ENCODE data around the gene ZNF396.

Gene ZNF396

GRCh38 chr18:35383136-35383535 is 6.0 kb upstream of the ZNF396 start:
- FAIRE-seq (no peak), DNase-seq (ENCODE audit: low spot score) (no peak)

- no peak for FAIRE-seq
These were observed 2.3 kb upstream of the ZNF396 start for GRCh38 chr18:35379421-35379820.

DNA sequence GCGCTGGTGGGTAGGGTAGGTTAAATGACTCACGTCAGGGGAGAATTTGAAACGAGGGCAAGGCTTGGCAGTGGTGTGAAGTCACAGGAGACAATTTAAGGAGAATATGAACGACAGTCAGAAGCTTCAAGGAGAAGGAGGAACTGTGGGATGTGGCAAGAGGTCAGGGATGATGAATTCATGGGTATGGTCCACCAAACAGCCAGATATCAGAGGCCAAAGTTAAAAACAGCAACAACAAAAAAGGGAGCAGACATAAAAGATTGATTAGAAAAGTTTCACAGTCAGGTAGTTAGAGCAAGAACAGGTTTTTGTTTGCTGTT is 1.4 kb upstream of the ZNF396 start:
- no peak for DNase-seq (ENCODE audit: low spot score)
- no peak for FAIRE-seq

More at GRCh38 chr18:35379421-35379820, 2.3 kb upstream of the ZNF396 start:
- no peak for DNase-seq (ENCODE audit: low spot score)

DNA sequence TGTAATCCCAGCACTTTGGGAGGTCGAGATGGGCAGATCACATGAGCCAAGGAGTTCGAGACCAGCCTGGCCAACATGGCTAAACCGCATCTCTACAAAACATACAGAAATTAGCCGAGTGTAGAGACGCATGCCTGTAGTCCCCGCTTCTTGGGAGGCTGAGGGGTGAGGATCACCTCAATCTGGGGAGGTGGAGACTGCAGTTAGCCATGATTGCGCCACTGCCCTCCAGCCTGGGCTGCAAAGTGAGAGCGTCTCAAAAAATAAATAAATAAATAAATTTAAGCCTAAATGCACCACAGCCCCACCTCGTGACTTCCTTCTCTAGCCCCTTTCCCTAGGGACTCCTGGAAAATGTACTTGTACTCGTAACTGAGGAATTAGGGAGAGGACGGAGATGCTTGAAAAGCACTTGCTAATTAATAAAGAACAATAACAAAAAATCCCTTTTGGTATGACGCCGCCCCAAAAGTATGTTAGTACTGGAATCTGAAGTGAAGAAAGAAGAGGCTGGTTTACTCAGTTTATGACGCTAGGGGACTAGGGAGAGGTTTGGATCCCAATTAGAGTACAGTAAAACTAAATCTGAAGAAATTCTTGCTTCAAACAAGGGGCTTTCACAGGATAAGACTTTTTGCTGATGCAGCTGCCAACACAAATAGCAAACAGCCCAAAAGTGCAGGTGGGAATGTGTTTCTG is 887 bp upstream of the ZNF396 start:
- FAIRE-seq (no peak), DNase-seq (ENCODE audit: low spot score) (no peak)

GRCh38 chr18:35376393-35376741 is 770 bp downstream of the ZNF396 start:
- DNase-seq (ENCODE audit: low spot score) = no peak
- no peak for FAIRE-seq

GRCh38 chr18:35374708-35375107 is 2.4 kb downstream of the ZNF396 start:
- no peak for FAIRE-seq
- DNase-seq (ENCODE audit: low spot score) = no peak

- FAIRE-seq (no peak), DNase-seq (ENCODE audit: low spot score) (no peak)
These were observed 5.5 kb downstream of the ZNF396 start for GRCh38 chr18:35371412-35372195.

- FAIRE-seq (no peak), DNase-seq (ENCODE audit: low spot score) (no peak)
These were observed 8.0 kb downstream of the ZNF396 start for GRCh38 chr18:35369126-35369525.

DNA sequence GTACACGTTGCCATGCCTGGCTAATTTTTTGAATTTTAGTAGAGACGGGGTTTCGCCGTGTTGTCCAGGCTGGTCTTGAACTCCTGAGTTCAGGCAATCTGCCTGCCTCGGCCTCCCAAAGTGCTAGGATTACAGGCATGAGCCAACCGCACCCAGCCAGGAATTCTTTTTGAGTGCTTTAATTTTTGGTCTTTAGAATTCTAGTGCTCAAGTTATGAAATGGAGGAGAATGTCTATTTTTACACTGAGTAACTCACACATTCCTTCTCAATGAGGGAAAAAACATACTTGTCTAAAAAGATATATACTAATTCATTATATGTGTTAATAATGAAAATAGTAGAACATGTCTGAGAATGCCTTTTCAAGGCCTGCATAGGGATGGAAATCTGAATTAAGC is 8.5 kb downstream of the ZNF396 start:
- DNase-seq (ENCODE audit: low spot score) = no peak
- FAIRE-seq = no peak

DNA sequence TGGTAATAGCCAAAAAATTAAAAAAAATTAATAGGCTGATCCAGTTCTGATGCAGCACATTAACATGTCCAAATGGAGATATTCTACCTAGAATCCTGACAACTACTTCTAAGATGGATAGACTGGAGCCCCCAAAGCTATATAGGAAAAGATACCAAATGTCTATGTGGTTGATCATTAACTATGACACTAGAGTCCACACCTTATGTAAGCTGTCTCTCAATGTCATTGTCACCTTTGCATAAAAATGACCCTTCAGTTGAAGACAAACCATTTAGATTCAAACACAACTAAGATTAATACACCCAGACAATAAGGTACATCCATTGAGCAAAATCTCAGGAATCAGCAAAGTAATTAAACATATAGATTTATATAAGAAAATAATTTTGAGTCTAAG is 14.6 kb downstream of the ZNF396 start:
- FAIRE-seq (no peak), DNase-seq (ENCODE audit: low spot score) (no peak)

- FAIRE-seq (no peak), DNase-seq (ENCODE audit: low spot score) (no peak)
These were observed 15.4 kb downstream of the ZNF396 start for GRCh38 chr18:35361570-35362321.

DNA sequence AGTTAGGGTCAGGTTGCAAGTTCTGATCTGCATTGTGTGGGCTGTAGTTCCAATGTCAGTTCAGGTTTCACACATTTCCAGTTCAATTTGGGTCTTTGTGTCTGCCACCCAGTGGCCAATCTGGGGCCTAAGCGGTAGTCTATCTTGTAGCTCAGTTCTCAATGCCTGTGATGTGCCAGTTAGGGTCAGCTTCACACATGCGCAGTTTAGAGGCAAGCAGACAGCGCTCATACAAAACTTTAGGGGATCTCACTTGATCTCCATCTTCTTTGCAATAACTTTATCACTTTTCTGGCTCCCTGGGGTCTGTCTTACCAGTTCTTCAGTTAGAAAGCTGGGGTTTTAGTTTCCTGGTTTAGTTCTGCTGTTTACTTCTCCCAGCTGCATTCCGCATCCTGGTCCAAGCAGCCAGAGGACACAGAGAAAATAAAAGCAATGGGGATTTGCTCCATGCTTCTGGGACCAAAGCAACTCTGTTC is 22.0 kb downstream of the ZNF396 start:
- peak; percentile 40 for DNase-seq (ENCODE audit: low spot score)
- FAIRE-seq = no peak

DNA sequence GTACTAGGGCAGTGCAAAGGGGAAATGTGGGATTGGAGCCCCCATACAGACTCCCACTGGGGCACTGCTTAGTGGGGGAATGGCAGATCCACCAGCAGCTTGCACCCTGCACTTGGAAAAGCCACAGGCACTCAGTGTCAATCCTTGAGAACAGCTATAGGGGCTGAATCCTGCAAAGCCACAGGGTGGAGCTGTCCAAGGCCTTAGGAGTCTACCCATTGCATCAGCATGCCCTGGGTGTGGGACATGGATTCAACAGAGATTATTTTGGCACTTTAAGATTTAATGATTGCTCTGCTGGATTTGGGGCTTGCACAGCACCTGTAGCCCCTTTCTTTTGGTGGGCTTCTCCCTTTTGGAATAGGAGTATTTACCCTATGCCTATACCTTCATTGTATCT is 24.4 kb downstream of the ZNF396 start:
- no peak for DNase-seq (ENCODE audit: low spot score)
- no peak for FAIRE-seq

GRCh38 chr18:35352283-35352682 is 24.9 kb downstream of the ZNF396 start:
- DNase-seq (ENCODE audit: low spot score) (no peak), FAIRE-seq (no peak)

GRCh38 chr18:35348001-35348400 is 29.1 kb downstream of the ZNF396 start:
- no peak for FAIRE-seq
- no peak for DNase-seq (ENCODE audit: low spot score)

DNA sequence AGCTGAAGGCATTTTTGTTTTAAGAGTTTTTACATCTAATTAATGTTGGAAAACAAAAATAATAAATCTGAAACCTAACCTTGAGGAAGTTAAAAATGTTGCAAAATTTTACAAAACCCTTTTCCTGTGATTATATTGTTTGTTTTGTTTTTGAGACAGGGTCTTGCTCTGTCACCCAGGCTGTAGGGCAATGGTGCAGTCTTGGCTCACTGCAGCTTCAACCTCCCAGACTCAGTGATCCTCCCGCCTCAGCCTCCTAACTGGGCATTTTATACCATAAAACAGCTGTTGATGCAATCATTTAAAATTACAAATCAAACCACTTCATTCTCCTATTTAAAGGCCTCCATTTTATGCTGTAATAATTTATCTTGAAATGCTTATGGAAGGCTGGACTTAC is 31.2 kb downstream of the ZNF396 start:
- no peak for FAIRE-seq
- no peak for DNase-seq (ENCODE audit: low spot score)

- FAIRE-seq = no peak
- no peak for DNase-seq (ENCODE audit: low spot score)
These were observed 31.6 kb downstream of the ZNF396 start for GRCh38 chr18:35345460-35345921.

- DNase-seq (ENCODE audit: low spot score) = no peak
- no peak for FAIRE-seq
These were observed 32.2 kb downstream of the ZNF396 start for GRCh38 chr18:35344736-35345459.

- FAIRE-seq = no peak
These were observed 33.0 kb downstream of the ZNF396 start, which contains the start of gene ZNF24 for GRCh38 chr18:35343936-35344735. ZNF24 (minus strand) TSS chr18:35344420; CDS start chr18:35340650, 3,770 bp downstream.

DNA sequence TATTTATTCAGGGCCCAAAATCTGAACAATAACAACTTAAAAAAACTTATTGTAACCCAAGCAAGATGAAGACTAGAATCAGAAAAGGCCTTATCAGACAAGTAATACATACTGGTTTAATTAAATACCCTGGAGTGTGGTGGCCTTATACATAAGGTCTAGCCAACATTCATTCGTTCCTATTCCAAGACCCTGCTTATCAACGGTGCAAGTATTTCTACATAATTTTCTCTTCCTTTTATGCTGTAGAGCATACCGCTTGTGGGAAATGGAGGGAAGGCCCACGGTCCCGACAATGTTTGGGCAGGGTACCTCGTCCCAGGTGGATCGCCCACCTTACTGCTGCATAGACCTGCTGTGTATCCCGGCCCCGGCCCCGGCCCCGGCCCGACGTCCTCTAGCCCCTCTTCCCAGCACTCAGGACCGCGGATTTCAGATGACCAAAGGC is 33.6 kb downstream of the ZNF396 start:
- FAIRE-seq (no peak), DNase-seq (ENCODE audit: low spot score) (no peak)

More at GRCh38 chr18:35343936-35344735, 33.0 kb downstream of the ZNF396 start, which contains the start of gene ZNF24:
- peak; percentile 80 for DNase-seq (ENCODE audit: low spot score)

Data from RCC 7860 (cell line).